ENCODE results near the gene TYRO3.

TYRO3 gene

GRCh38 chr15:41558400-41559238, at the start of gene TYRO3:
TYRO3 (plus strand) TSS chr15:41559212; CDS start chr15:41559258, 46 bp downstream.
- DNase-seq (ENCODE audit: low spot score), result no peak

DNA sequence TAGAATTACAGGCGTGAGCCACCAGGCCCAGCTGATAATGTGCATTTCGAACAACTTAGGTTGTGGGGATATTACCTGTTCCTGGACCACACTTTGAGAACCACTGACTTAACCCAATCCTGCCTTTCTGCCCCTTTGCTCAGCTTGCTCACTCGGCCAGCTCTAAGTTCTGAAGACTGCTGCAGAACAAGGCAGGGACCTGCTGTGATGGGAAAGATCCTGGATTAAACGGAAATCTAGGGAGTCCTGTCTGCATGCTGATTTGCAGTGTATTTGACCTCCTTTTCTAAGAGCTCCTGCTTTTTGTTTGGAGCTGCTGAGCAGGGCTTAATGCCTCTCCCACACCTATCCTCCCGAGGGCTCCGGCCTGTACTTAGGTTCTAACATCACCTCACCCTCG, 48.3 kb upstream of the TYRO3 start:
- no peak for DNase-seq (ENCODE audit: low spot score)

DNA sequence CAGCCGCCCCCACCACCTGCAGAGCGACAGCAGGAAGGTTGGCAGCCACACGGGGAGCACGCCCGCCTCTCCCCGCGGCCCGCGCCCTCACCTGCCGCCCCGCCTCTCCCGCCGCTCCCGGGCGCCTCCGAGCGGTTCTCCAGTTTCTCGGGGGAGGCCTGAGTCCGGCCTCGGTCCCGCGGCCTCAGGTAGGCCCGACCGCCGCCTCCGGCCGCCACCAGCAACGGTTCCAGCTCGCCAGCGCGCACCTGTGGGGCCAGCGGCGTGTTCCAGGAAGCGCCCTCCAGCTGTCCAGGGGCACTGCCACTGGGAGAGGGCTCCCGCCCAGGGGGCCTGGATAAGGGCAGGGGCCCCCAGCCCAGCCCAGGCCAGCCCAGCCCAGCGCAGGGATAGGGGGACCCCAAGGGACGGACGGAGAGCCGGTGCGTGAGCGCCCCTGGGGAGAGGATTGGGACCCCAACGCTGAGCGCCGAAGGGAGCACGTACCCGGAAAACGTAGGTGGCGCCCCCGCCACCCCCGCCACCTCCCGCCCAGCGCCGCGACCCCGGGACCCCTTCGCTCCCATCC, 47.6 kb upstream of the TYRO3 start:
- no peak for DNase-seq (ENCODE audit: low spot score)

GRCh38 chr15:41511899-41512369, 47.1 kb upstream of the TYRO3 start:
- DNase-seq (ENCODE audit: low spot score), result no peak

DNA sequence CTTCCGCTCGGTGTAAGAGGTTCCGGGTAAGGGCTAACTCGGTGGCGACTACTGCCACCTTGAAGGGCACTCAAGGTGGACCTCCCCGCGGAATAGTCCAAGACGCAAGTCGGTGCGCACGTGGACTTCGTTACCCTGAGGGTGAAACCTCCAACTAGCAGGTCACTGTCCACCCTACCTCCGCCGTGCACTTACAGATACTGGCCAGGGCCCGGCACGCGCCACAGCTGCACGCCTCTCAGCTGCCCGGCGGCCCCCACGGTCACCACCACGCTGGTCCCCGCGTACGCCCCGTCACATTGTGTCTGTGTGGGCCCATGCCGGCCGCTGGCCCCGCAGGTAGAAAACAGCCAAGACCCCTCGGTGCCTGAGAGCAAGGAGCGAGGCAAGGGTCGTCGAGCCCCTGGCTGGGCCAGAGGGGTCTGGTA, 46.5 kb upstream of the TYRO3 start:
- no peak for DNase-seq (ENCODE audit: low spot score)

DNA sequence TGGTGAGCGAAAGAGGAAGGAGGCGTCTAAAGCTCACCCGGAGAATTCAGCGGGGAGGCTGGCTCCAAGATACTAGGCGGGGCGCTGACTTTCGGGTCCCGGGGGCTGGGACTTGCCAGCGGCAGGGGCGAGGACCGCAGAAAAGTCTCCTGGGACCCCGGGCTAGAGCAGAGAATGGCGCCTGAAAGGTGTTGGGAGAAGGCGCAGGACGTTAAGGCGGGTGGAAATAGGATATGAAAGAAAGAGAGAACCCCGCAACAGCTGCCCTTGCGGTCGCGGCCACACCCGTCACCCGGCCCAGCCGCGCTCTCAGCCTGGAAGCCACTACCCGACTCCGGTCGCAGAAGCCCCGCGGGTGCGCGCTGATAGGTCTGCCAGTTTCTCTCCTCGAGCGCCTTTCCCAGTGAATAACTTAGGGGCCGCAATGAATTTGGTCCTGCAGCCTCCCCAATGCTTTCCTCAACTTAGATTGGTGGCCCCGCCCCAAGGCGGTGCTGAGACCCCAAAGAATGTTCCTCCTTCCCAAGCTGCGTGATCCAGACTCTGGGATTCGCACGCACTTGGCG, 46.0 kb upstream of the TYRO3 start:
- DNase-seq (ENCODE audit: low spot score), result no peak

DNA sequence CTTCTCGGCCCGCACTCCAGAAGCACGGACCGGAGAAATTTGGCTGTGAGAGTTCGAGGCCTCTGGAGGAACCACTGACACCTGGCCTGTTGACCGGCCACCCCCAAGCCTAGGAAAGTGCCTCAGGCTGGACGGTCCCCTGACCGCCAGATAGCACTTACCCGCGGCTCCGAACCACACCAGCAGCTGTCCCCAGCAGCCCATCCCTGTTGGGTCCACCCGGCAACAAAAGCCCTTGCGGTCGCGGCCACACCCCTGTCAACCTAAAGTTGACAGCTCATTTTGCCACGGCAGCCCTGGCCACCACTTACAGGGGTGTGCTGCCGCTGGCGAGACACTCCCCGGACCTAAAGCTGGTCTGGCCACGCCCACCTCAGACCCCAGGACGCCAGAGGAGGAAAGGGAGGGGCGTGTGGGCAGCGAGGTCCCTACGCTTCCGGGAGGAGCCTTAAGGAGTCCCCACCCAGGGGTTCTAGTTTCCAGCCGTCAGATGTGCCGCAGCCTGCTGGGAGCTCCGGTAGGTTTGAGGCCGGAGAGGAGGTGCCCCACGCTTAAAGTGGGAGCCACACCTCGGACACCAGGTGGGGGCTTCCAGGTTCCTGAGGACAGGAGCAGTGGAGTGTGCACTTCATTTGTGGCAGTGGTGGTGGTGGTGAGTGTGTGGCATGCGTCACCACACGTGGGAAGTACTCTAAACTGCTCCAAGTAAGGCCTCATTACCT, 45.3 kb upstream of the TYRO3 start, which contains the start of gene LTK:
Gene LTK (minus strand): TSS at position 322 of the 722 bp plus-strand sequence. CDS start 118 bp downstream, at position 204.
- no peak for DNase-seq (ENCODE audit: low spot score)

GRCh38 chr15:41517895-41518449, 41.0 kb upstream of the TYRO3 start:
- DNase-seq (ENCODE audit: low spot score), result no peak

GRCh38 chr15:41520636-41521035, 38.4 kb upstream of the TYRO3 start:
- DNase-seq (ENCODE audit: low spot score), result no peak

- DNase-seq (ENCODE audit: low spot score), result no peak
These were observed 37.4 kb upstream of the TYRO3 start for GRCh38 chr15:41521614-41522013.

DNA sequence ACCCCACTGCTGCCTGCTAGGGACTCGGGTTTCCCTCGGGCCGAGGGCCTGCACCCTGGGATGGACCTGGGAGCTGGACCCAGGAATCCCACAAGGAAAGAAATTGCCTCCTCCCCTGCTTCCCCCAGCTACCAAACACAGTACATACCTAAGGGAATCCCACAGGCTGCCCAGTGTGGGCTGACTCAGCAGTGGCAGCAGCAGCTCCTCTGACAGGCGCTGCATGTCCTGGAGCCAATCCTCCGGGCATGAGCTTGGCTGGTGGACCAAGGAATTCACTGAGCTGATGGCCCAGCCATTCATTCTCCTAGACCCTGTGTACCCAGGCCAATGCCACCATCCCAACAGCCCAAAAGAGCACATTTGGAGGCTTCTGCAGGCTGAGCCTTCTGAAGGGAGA, 35.9 kb upstream of the TYRO3 start:
- DNase-seq (ENCODE audit: low spot score), result no peak

GRCh38 chr15:41530363-41530956, 28.6 kb upstream of the TYRO3 start:
- DNase-seq (ENCODE audit: low spot score), result no peak

GRCh38 chr15:41535544-41535943, 23.5 kb upstream of the TYRO3 start:
- DNase-seq (ENCODE audit: low spot score), result no peak

- no peak for DNase-seq (ENCODE audit: low spot score)
These were observed 22.1 kb upstream of the TYRO3 start for GRCh38 chr15:41536866-41537265.

DNA sequence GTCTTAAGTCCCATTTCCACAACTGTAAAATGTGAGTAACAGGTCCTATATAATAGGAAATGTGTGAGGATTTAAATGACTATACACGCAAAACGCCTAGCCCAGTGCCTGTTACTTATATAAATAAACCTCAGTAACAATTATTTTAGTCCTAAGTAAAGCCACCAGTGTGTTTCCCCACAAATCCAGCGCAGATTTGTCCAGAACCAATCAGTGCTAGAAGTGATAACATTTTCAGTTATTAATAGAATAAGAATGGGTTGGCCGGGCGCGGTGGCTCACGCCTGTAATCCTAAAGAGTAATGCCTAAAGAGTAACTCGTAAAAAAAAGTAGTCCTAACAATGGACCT, 15.5 kb upstream of the TYRO3 start:
- no peak for DNase-seq (ENCODE audit: low spot score)

DNA sequence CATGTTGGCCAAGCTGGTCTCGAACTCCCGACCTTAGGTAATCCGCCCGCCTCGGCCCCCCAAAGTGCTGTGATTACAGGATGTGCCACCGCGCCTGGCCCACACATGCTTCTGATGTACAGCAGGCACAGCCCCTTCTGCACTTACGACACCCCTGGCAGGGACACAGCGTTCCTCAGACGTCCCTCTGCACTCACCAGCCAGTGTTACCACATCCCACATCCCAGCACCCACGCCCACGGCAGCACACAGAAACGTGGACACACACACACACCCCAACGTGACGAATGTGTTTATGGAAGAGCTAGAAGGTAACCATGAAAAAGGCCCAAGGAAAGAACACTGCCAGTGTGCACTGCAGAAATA, 14.4 kb upstream of the TYRO3 start:
- no peak for DNase-seq (ENCODE audit: low spot score)

- DNase-seq (ENCODE audit: low spot score), result no peak
These were observed 13.8 kb upstream of the TYRO3 start for GRCh38 chr15:41545218-41545617.

GRCh38 chr15:41546851-41547786, 11.9 kb upstream of the TYRO3 start:
- DNase-seq (ENCODE audit: low spot score), result no peak

DNA sequence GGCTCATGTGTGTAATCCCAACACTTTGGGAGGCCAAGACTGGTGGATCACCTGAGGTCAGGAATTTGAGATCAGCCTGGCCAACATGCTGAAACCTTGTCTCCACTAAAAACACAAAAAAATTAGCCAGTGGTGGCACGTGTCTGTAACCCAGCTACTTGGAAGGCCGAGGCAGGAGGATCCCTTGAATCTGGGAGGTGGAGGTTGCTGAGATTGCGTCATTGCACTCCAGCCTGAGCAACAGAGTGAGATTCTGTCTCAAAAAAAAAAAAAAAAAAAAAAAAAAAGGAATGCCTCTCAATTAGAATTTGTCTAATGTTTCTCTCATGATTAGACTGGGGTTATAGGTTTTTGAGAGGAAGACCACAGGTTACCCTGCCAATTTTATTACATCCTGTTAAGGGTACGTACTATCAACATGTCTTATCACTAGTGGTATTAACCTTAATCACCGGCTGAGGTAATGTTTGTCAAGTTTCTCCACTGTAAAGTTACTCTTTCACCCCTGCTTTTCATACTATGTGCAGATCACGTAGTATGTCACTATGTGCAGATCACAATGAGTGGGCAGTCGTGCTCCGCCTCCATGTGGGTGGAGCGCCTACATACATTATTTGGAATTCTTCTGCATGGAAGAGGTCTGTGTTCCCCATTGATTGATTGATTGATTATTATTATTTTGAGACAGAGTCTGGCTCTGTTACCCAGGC, 8.8 kb upstream of the TYRO3 start:
- DNase-seq (ENCODE audit: low spot score), result no peak

DNA sequence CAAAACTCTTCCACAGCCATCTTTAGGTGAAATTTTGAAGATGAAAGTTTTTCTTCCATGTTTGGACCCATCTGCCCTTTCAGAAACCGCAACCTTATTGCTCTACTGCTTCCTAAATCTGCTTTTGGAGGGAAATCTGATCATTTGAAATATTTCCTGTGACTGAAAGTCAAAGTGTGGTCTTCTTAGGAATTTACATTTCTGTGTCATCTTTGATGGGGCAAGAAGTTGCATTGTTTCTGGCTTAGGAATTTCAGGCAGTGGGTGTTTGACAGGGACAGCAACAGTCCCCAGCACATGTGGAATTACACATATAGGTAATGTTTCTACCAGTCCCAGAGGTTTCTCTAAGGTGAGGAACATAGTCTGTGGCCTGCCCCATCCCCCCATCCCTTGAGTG, 5.3 kb upstream of the TYRO3 start:
- no peak for DNase-seq (ENCODE audit: low spot score)
